Posterior vena cava (tissue), 2 donors: Measurements from ENCODE around the gene ADIPOR2. TPM values are rescaled to one million over a fixed set of nuclear protein-coding genes. Genes with fewer than 3 reads are reported as not detected.
"Not testable (repeated sequence)": the region's sequence is repeated elsewhere in the genome, so short reads cannot be mapped to it uniquely, and the experiment has no call there.

Experiments
- DNase-seq: peaks from one replicate; pipeline ENCODE4 v3.0.0-alpha.2; 2020; ENCODE audit warnings: low spot score
- intact Hi-C, 2 donors: fragments of 100-400 bp; cut with DNase I; formaldehyde crosslinking; loops; one replicate each; pipeline versions ENCODE4 v1.14.1 to v1.14.2; 2022 to 2023
- total RNA-seq, 2 donors: library from RNA; stranded (reverse); fragmentation: NEBNext Ultra II Directional; extraction: Animal tissue kit (Norgen Biotek cat#: 25700); gene quantifications; one replicate each; pipeline ENCODE4 v1.2.1, GENCODE V29; 2021
- donor health status: DM: yes; HTN: yes; CAD: no.
- donor health status: DM: yes; HTN: yes; CAD: no.

Gene ADIPOR2
- total RNA-seq, 2 donors from 2014 or later, result 31.9 to 40.1 TPM

DNA sequence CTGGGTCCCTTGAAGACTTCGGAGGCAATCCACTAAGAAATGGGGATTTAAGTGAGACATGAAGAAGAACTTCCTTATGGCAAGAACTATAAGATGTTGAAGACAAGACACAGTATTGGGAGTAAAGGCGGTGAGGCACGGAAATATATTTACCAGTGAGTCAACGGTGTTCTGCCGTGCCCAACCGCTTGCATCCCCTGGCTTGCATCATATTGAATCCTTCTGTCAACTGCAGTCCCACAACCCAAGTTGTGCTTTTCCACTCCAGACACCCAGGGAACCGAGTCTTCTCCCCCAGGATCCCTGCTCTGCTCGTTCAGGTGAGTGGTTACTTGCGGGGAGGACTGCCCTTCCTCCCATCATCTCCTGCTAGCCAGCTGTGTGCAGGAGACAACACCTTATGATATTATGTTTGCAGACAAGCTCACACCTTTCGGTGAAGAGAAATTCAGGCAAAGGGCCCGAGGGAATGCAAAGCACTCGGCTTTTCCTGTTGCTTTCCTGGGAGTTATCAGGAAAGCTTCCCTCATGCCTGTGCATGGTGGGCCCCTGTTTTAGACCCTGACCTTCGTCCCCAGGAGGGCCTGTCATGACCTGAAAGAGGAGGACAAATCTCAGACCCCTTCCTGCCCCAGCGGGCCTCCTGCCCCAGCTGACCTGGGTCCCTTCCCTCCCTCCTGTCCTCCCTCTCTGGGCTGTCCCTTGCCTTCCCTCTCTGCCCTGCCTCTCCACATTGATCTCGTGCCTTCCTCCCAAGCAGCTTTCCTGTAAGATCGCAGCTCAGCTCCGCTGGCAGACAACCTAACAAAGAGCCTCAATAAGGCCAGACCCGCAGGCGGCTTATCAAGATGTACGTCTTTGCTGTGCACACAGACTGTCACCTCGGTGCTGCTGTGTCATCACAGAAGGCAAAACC lies 125.2 kb downstream of the ADIPOR2 start:
- no peak for DNase-seq
- intact Hi-C loops, result no loop called here

GRCh38 chr12:1816730-1817348 lies 126.0 kb downstream of the ADIPOR2 start:
- no peak for DNase-seq
- intact Hi-C loops, result no loop called here

GRCh38 chr12:1817928-1818327 lies 127.1 kb downstream of the ADIPOR2 start:
- intact Hi-C loops, DNase-seq: not testable (repeated sequence)

- DNase-seq, result no peak
- intact Hi-C loops, result no loop called here
Measured at GRCh38 chr12:1819050-1819449, 128.2 kb downstream of the ADIPOR2 start.

GRCh38 chr12:1819571-1819970 lies 128.7 kb downstream of the ADIPOR2 start:
- no peak for DNase-seq
- intact Hi-C loops, result no loop called here

- intact Hi-C loops, result no loop called here
- DNase-seq, result no peak
Measured at GRCh38 chr12:1820191-1820895, 129.5 kb downstream of the ADIPOR2 start, which contains the start of gene LRTM2. Gene LRTM2 (plus strand): TSS chr12:1820565. CDS start chr12:1828149, 7,584 bp downstream.

DNA sequence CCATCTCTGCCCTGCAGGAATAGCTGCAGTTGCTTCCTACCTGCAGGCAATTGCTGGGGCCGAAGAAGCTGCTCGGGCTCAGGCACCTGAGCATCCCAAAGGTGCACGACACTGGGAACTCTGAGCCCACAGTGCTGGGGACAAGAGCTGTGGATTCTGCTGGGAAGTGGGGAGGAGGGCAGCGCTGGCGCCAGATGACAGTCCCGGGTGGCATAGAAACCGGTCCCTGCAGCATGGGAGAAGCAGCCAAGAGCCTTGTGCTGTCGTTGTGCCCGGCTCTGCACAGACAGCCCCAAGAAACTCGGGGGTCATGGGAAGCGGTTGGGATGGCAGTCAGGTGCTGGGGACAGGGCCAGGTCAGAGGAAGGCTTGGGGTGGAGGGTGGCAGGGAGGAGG lies 130.0 kb downstream of the ADIPOR2 start:
- DNase-seq, result no peak
- intact Hi-C loops, result no loop called here

DNA sequence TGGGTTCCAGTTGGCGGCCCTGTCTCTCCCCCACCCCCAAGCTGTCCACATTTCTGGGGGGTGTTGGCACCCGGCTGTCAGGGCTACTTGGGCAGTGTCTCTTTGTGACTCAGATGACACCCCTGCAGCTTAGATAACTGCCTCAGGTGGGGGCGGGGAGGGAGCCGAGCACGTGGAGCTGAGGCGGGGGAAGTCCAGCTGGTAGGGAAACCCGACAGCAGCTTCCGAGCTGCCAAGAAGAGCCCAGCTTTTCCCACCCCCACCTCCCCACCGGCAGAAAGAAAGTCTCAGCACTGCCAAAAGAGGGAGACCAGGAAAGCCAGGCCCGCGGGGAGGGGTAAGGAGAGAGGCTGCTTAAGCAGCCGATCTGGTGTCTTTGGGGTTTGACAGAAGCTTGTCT lies 130.9 kb downstream of the ADIPOR2 start:
- no peak for DNase-seq
- intact Hi-C loops, result no loop called here

GRCh38 chr12:1822699-1823098 lies 131.8 kb downstream of the ADIPOR2 start:
- no peak for DNase-seq
- intact Hi-C loops, result no loop called here

GRCh38 chr12:1823237-1823636 lies 132.4 kb downstream of the ADIPOR2 start:
- no peak for DNase-seq
- intact Hi-C loops, result no loop called here

DNA sequence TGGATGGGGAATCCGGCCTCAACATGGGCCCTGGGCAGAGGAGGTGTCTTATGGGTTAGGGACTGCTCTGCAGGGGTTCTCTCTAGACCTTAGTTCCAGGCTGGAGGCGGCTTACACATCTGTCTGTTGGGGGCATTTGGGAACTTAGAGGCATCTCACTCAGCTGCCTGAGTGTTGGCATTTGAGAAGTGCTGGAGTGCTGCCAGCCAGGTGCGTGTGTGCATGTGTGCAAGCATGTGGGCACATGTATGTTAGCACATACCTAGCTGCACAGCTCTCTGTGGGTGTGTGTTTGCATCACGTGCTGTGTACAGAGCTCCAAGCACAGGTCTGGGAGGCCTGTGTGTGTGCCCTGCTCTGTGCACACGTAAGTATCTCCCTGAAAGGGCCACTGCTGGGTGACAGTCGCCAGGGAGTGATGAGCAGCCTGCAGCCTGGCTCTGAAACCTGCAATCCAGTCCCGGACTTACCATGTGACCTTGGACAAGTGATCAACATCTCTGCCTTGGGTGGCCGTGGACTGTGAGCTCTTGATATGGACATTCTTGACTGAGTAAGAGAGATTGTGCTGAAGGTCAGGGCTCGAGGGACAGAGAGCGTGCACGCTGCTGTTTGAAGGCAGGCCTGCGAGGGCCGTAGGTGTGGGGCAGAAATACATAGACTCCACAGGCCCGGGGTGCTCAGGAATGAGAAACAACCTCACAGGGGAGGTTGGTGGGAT lies 134.7 kb downstream of the ADIPOR2 start:
- intact Hi-C loops, result no loop called here
- DNase-seq, result no peak

DNA sequence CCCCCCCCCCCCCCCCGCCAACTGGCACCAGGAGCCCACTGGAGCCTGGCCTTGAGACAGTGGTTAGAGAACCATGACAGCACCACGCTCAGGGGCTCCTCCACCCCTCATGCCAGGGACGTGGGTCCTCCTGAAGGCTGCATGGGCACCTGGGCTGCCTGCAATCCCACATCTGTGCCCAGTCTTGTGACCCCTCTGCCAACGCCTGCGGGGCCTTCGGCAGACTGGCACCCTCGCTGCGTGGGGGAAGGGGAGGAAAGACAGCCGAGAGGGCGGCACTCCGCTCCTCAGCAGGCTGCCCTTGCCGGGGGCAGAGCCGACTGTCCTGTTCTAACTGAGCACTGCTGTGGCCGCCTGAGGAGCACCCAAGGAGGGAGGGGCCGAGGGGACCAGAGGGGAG lies 135.5 kb downstream of the ADIPOR2 start:
- intact Hi-C loops, result no loop called here
- DNase-seq, result no peak

DNA sequence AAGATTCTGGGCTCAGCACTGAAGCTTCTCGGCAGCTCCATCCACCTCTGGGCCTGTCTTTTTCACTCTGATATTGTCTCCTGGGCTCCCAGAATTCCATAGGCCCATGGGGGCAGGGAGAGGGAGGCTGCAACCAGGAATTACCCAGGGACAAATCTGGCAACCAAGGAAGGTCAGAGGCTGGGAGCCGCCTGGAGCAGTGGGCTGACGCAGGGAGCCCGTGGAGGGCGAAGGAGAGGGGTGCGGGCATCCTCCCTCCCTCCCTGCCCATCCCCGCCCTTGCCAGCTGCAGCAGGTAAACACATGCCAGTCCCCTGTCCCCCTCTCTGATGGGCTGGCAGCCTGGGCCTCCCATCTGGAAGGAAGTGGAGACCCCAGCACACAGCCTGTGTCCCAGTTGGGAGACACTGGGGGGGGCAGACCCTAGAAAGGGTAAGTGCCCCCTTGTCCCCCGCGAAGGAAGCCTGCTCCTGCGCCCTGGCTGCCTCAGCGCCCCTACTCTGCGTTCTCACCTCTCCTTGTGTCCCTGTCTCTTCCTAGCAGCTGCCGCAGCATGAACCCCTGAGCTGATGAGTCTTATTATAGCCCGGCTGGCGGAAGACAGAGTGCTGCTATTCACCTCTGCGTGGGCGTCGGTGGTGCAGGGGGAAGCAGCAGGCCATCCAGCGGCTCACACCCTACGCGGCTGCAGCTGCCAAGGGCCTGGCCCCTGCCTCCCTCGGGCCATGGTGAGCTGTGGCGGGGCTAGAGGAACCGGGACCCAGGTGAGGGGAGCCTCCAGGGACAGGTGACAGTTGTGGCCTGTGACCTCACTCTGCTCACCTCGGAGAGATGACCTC lies 136.2 kb downstream of the ADIPOR2 start:
- intact Hi-C loops, result no loop called here
- DNase-seq, result no peak

- intact Hi-C loops, result no loop called here
- DNase-seq, result no peak
Measured at GRCh38 chr12:1827826-1828805, 137.2 kb downstream of the ADIPOR2 start.

DNA sequence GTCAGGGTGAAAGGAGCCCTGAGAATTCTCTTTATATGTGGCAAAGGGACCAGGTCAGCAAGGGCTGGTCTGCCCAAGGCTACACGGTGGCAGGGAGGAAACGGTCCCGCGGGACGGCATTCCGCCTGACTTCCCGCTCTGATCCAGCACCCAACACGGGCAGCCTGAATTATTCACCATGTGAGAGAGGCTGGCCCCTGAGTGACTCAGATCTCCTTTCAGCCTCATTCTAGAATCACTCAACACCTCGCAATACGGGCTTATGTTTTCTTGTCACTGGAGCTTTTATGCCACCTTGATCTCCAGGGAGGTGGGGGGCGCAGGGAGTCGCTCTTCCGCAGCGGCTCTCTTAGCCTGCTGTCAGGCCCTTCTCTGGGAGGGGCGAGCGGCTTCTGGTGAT lies 138.0 kb downstream of the ADIPOR2 start:
- no peak for DNase-seq
- intact Hi-C loops, result no loop called here

DNA sequence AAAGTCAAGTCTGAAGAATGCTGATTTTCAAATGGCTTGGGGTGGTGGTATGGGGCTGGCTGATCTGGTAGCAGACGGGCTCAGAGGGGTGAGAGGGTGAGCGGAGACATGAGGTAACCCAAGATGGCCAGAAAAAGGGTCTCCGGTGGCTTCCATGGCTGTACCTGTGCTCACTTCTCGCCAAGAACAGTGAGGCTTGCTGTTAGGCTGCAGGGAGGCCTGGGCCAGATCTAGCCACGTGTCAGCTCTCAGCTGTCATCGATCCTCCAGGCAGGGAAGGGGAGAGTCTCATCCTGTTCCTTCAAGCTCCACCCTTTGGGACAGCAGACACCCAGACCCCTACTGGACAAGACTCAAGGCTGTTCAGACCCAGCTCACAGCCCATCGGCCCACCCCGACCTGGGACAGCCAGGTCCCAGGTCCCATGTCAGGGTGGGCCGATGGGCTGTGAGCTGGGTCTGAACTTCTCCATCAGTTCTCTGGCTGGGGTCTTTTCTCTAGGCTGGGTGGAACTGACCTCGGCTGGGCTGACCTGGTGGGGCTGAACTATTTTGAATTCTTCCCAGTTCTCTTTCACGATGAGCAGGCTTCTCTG lies 138.5 kb downstream of the ADIPOR2 start:
- no peak for DNase-seq
- intact Hi-C loops, result no loop called here

- DNase-seq, result peak; percentile 66
- intact Hi-C loops, result no loop called here
Measured at GRCh38 chr12:1830401-1830845, 139.6 kb downstream of the ADIPOR2 start.
